GM18505 (cell line): Measurements from ENCODE around the gene SMOC2.

ENCODE experiments used
- ATAC-seq: cut with Tn5 transposase; IDR thresholded peaks from one replicate; pipeline ENCODE4 v1.9.1; 2021; ENCODE audit not compliant: unreplicated experiment
- POLR2A ChIP-seq: IDR thresholded peaks from 4 replicates; pipeline ENCODE4 v1.6.1; 2011; ENCODE audit warnings: borderline replicate concordance; ENCODE audit not compliant: insufficient read depth, insufficient read length; ENCODE audit errors: extremely low read depth

The SMOC2 gene

GRCh38 chr6:168542301-168542700, 101.3 kb downstream of the SMOC2 start:
- no peak for ATAC-seq
- TF ChIP-seq POLR2A = no peak

GRCh38 chr6:168545428-168545827, 104.4 kb downstream of the SMOC2 start:
- no peak for ATAC-seq
- TF ChIP-seq POLR2A = no peak

- TF ChIP-seq POLR2A = no peak
- ATAC-seq = no peak
These were observed 105.2 kb downstream of the SMOC2 start for GRCh38 chr6:168546151-168546550.

- no peak for ATAC-seq
- TF ChIP-seq POLR2A = no peak
These were observed 105.7 kb downstream of the SMOC2 start for GRCh38 chr6:168546730-168547129.

GRCh38 chr6:168550326-168550725, 109.3 kb downstream of the SMOC2 start:
- TF ChIP-seq POLR2A = no peak
- no peak for ATAC-seq

- no peak for TF ChIP-seq POLR2A
These were observed 113.5 kb downstream of the SMOC2 start for GRCh38 chr6:168554472-168554871.

GRCh38 chr6:168554898-168555617, 114.1 kb downstream of the SMOC2 start:
- no peak for TF ChIP-seq POLR2A
- no peak for ATAC-seq

More at GRCh38 chr6:168554472-168554871, 113.5 kb downstream of the SMOC2 start:
- no peak for ATAC-seq

- TF ChIP-seq POLR2A = no peak
- ATAC-seq = no peak
These were observed 114.8 kb downstream of the SMOC2 start for GRCh38 chr6:168555618-168556273.

GRCh38 chr6:168557512-168557911, 116.5 kb downstream of the SMOC2 start:
- no peak for TF ChIP-seq POLR2A
- ATAC-seq = no peak

- no peak for ATAC-seq
- no peak for TF ChIP-seq POLR2A
These were observed 117.7 kb downstream of the SMOC2 start for GRCh38 chr6:168558686-168559085.

- TF ChIP-seq POLR2A = no peak
- ATAC-seq = no peak
These were observed 118.7 kb downstream of the SMOC2 start for GRCh38 chr6:168559574-168560098.

- no peak for ATAC-seq
- no peak for TF ChIP-seq POLR2A
These were observed 119.1 kb downstream of the SMOC2 start for GRCh38 chr6:168560126-168560525.

- ATAC-seq = no peak
- no peak for TF ChIP-seq POLR2A
These were observed 121.7 kb downstream of the SMOC2 start for GRCh38 chr6:168562576-168563151.

GRCh38 chr6:168563656-168564055, 122.7 kb downstream of the SMOC2 start:
- ATAC-seq = no peak
- no peak for TF ChIP-seq POLR2A

- no peak for TF ChIP-seq POLR2A
- ATAC-seq = no peak
These were observed 124.1 kb downstream of the SMOC2 start for GRCh38 chr6:168565112-168565511.

- ATAC-seq = no peak
- no peak for TF ChIP-seq POLR2A
These were observed 129.2 kb downstream of the SMOC2 start for GRCh38 chr6:168570211-168570610.
